Uterus (tissue), 2 donors: Measurements from ENCODE around the gene GSG1L.

ENCODE experiments used
- CTCF ChIP-seq, 4 experiments: fragments of 200-600 bp in 2 of 4; fragments of 450-650 bp in 2 of 4; sonication (generic) in 2 of 4; IDR thresholded peaks; one replicate each; pipeline ENCODE4 v1.5.1; 2016 to 2019; ENCODE audit warnings: antibody characterized with exemption in 4 of 4, mild to moderate bottlenecking in 2 of 4, moderate library complexity in 1 of 4
- POLR2A ChIP-seq, 2 donors: fragments of 450-650 bp; IDR thresholded peaks; one replicate each; pipeline ENCODE4 v1.6.1; 2016; ENCODE audit warnings: antibody characterized with exemption in 2 of 2, mild to moderate bottlenecking in 1 of 2, moderate library complexity in 1 of 2

- TF ChIP-seq CTCF (IDR thresholded peaks at IDR 0.05) (no peak), POLR2A (IDR thresholded peaks at IDR 0.05) (no peak)
These were observed 284.5 kb downstream of the GSG1L start for GRCh38 chr16:27778926-27779570.
